Measurements from ENCODE around the gene SLC22A3. TPM values are rescaled to one million over a fixed set of nuclear protein-coding genes. Genes with fewer than 3 reads are reported as not detected.
"Not testable (repeated sequence)": the region's sequence is repeated elsewhere in the genome, so short reads cannot be mapped to it uniquely, and the experiment has no call there.

Gene SLC22A3
- polyA plus RNA-seq, 2 of the 4 experiments (the other 2 are of a cell fraction) = 44.9 to 57.4 TPM

DNA sequence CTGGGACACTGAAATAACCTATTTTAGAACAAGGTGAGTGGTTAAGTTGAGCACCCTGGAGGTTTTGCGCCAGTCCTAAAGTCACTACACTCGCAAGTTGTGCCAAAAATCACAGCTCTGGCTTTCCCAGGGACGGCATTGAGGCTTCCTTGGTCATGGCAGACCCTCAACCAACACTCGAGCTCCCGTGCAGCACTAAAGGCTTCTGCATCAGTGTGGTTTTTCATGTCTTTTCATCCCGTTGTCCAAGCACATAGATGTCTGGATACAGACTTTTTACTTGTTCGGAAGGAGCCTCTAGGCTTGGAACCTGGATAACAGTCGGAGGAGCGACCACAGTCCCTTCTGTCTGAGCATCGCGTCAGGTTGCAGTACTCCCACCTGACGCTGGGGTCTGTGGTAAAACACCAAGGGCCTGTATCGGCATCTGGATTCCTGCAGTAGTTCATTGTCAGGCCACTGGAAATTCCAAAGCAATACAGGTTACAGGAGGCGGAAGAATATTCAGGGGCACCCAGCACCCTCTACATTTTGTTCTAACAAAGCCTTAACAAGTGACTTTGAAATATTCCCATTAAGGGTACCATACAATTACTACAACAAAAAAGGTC lies 119.2 kb downstream of the SLC22A3 start:
- H3K4me2 ChIP-seq; DNase-seq (ENCODE audit: low read depth in 1 of 2, low spot score in 1 of 2); POLR2A ChIA-PET; FAIRE-seq; H3K4me3 ChIP-seq; H3K9me3 ChIP-seq; H3K27ac ChIP-seq; H3K4me1 ChIP-seq; CTCF ChIA-PET: not testable (repeated sequence)
- WGBS (ENCODE audit: missing lambda C conversion rate) = 69% methylated on average over 14 of the region's 14 CpGs
- ATAC-seq = peak in 1 of 2 experiments; percentile 80; a peak in 3 of 6 replicates

DNA sequence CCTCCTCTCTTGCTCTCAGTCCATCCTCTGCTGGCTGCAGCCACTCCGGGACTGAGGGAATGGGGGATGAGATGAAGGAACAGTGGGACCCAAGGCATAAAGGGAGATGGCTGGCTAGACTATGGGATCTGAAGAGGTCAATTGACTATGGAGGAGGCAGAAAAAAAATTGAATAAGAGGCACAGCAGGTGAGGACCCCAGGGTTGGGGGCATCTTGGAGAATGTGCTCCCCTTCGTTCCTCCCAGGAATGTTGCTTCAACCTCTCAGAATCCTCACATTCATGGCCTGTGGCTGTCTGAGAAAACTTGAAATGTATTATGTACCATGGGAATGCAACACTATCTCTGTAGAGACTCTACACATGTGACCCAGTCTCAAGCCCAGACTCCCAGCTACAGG lies 121.0 kb downstream of the SLC22A3 start:
- ATAC-seq (no peak), FAIRE-seq (no peak), DNase-seq (ENCODE audit: low read depth in 1 of 2, low spot score in 1 of 2) (no peak)
- POLR2A ChIA-PET = no interaction called here
- Histone ChIP-seq H3K27ac (no peak overlapping the region), H3K4me3 (no peak overlapping the region), H3K4me1 (no peaks in the 10 kb centered on the region), H3K9me3 (no peaks in the 10 kb centered on the region), H3K4me2 (no peak overlapping the region)
- TF ChIP-seq POLR2A (IDR thresholded peaks at IDR 0.05; ENCODE audit: low read length) (no peak), HOXB13 (CRISPR knock-in tag; IDR thresholded peaks at IDR 0.05; ENCODE audit: low read depth) (no peak), BHLHE40 (IDR thresholded peaks at IDR 0.05; ENCODE audit: low read depth, low read length) (no peak), NFE2L2 (conservative IDR thresholded peaks at IDR 0.05; ENCODE audit: low read length) (no peak), NR3C1 (IDR thresholded peaks at IDR 0.05) (no peak), PHF8 (IDR thresholded peaks at IDR 0.05; ENCODE audit: borderline replicate concordance, low read depth) (no peak), TFCP2L1 (CRISPR knock-in tag; IDR thresholded peaks at IDR 0.05) (no peak), SMC3 (IDR thresholded peaks at IDR 0.05) (no peak), CHD4 (IDR thresholded peaks at IDR 0.05; ENCODE audit: borderline replicate concordance) (no peak)
- CTCF ChIA-PET = no interaction called here
- WGBS (ENCODE audit: missing lambda C conversion rate) = 21% methylated on average over 2 of the region's 2 CpGs

DNA sequence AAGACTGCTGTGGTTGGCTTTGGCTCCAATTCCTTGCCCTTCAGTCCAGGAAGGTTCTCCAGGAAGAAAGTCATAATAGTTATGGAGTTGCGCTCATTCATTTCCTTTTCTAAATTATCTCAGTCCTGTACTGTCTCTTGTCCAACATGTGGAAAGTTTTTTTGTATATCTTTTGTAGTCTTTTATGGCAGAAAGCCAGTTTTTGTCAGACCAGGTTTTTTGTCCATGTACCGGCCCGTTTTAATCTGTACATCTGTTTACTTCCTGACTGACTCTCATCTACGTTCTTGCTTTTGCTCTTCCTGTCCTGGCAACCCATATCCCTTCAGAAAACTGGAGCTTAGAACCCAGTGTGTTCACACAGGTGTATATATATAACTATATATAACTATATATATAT lies 127.9 kb downstream of the SLC22A3 start:
- not testable (repeated sequence) for ATAC-seq

DNA sequence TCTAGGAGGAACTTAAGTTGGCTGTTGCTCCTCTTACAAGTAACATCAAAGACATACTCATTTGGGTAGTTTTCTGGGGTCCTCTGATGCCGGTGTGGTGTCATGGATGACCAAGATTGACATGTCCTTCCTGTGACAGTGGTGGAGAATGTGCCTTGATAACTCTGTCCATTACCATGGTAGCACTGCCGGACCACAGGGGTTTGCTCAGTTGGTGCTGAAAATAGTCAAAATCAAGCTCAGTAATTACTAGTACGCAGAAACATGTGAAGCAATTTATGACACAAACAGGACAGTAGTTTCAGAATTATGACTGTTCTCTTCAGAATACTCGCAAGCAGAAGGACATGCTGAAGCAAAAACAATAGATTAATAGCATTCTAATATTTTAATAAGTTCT lies 128.9 kb downstream of the SLC22A3 start:
- WGBS (ENCODE audit: missing lambda C conversion rate) = 57% methylated on average over 4 of the region's 4 CpGs
- CTCF ChIA-PET; ATAC-seq; DNase-seq (ENCODE audit: low read depth in 1 of 2, low spot score in 1 of 2); H3K4me3 ChIP-seq; FAIRE-seq; POLR2A ChIA-PET; H3K4me1 ChIP-seq; H3K4me2 ChIP-seq; H3K9me3 ChIP-seq; H3K27ac ChIP-seq: not testable (repeated sequence)

More for the DNA sequence above, 127.9 kb downstream of the SLC22A3 start:
- POLR2A ChIA-PET; H3K27ac ChIP-seq; H3K4me3 ChIP-seq; DNase-seq (ENCODE audit: low read depth in 1 of 2, low spot score in 1 of 2); H3K9me3 ChIP-seq; FAIRE-seq; CTCF ChIA-PET; H3K4me2 ChIP-seq; H3K4me1 ChIP-seq: not testable (repeated sequence)
- 60% methylated on average over 4 of the region's 4 CpGs for WGBS (ENCODE audit: missing lambda C conversion rate)

DNA sequence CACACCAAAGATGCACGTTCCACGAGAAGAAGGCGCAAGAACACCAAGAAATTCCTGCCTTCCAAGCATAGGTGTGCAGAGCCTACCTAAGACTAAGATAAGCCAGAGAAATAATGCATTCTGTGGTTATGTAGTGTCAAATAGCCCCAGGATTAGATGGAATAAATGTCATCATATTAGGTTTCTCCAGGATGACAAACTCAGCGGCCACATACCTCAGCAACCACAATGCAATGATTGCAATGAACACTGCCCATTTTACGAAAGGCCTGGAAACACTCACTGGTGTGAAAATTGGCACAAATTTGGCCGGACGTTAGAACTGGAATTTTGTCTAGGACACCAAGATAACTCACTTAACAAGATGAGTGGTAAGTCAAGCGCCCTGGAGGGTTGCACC lies 129.7 kb downstream of the SLC22A3 start:
- CTCF ChIA-PET = no interaction called here
- no peak overlapping the region for H3K4me3 ChIP-seq
- no peaks in the 10 kb centered on the region for H3K4me1 ChIP-seq
- 62% methylated on average over 8 of the region's 8 CpGs for WGBS (ENCODE audit: missing lambda C conversion rate)
- no peaks in the 10 kb centered on the region for H3K9me3 ChIP-seq
- H3K27ac ChIP-seq = no peak overlapping the region
- H3K4me2 ChIP-seq = no peak overlapping the region
- TF ChIP-seq EP300 (IDR thresholded peaks at IDR 0.05) = no peak
- TF ChIP-seq, protein P1, sequence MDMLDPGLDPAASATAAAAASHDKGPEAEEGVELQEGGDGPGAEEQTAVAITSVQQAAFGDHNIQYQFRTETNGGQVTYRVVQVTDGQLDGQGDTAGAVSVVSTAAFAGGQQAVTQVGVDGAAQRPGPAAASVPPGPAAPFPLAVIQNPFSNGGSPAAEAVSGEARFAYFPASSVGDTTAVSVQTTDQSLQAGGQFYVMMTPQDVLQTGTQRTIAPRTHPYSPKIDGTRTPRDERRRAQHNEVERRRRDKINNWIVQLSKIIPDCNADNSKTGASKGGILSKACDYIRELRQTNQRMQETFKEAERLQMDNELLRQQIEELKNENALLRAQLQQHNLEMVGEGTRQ (IDR thresholded peaks at IDR 0.05) = no peak
- TF ChIP-seq CBX8 (IDR thresholded peaks at IDR 0.05) = no peak
- no peak for TF ChIP-seq EHMT2 (IDR thresholded peaks at IDR 0.05; ENCODE audit: low read depth)
- TF ChIP-seq ZSCAN20 (CRISPR knock-in tag; IDR thresholded peaks at IDR 0.05) = no peak
- TF ChIP-seq RFX5 (IDR thresholded peaks at IDR 0.05) = no peak
- TF ChIP-seq, protein P2, sequence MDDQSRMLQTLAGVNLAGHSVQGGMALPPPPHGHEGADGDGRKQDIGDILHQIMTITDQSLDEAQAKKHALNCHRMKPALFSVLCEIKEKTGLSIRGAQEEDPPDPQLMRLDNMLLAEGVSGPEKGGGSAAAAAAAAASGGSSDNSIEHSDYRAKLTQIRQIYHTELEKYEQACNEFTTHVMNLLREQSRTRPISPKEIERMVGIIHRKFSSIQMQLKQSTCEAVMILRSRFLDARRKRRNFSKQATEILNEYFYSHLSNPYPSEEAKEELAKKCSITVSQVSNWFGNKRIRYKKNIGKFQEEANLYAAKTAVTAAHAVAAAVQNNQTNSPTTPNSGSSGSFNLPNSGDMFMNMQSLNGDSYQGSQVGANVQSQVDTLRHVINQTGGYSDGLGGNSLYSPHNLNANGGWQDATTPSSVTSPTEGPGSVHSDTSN (IDR thresholded peaks at IDR 0.05) = no peak
- no peak for TF ChIP-seq EHF (CRISPR knock-in tag; IDR thresholded peaks at IDR 0.05)
- TF ChIP-seq JUNB (IDR thresholded peaks at IDR 0.05) = no peak
- no peak for TF ChIP-seq FOSL2 (IDR thresholded peaks at IDR 0.05)
- no peak for TF ChIP-seq FOSL2 (CRISPR knock-in tag; IDR thresholded peaks at IDR 0.05)
- DNase-seq (ENCODE audit: low read depth in 1 of 2, low spot score in 1 of 2) (no peak), FAIRE-seq (no peak), ATAC-seq (no peak)
- POLR2A ChIA-PET = no interaction called here
